ENCODE results near the gene NPIPB9.
"Not testable (repeated sequence)": the region's sequence is repeated elsewhere in the genome, so short reads cannot be mapped to it uniquely, and the experiment has no call there.

The NPIPB9 gene

DNA sequence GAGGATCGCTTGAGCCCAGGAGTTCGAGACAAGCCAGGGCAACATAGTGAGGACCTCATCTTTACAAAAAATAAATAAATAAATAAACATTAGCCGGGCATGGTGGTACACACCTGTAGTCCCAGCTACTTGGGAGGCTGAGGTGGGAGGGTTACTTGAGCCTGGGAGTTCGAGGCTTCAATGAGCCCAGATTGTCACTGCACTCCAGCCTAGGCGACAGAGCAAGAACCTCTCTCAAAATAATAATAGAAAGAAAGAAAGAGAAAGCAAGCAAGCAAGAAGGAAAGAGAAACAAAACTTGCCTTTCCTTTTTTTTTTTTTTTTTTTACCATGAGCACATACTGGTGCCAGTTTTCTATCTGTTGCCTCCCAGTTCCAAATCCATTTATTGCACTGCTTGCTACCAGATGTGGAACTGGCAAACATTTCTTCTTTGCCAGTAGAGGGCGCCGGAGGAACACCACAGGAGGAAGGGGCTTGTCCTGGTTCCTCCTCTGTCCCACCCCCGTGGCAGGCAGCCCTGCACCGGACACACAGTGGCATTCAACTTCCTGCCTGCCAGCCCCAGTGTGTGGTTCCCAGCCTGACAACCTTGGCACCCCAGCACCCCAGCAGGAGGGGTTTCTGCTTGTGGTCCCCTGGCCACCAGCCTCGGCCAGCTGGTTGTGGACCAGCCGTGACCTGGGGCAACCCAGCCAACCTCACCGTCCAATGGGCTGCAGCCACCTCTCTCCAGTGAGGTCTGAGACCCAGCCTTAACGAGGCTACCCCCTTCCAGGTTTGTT, 50.8 kb downstream of the NPIPB9 start:
- H3K27ac Mint-ChIP-seq; H3K27me3 Mint-ChIP-seq; H3K36me3 Mint-ChIP-seq (ENCODE audit: low read depth); H3K4me1 Mint-ChIP-seq (ENCODE audit: low read depth); H3K9me3 Mint-ChIP-seq: not testable (repeated sequence)
- peak overlapping the region; percentile 13 for H3K4me3 Mint-ChIP-seq

DNA sequence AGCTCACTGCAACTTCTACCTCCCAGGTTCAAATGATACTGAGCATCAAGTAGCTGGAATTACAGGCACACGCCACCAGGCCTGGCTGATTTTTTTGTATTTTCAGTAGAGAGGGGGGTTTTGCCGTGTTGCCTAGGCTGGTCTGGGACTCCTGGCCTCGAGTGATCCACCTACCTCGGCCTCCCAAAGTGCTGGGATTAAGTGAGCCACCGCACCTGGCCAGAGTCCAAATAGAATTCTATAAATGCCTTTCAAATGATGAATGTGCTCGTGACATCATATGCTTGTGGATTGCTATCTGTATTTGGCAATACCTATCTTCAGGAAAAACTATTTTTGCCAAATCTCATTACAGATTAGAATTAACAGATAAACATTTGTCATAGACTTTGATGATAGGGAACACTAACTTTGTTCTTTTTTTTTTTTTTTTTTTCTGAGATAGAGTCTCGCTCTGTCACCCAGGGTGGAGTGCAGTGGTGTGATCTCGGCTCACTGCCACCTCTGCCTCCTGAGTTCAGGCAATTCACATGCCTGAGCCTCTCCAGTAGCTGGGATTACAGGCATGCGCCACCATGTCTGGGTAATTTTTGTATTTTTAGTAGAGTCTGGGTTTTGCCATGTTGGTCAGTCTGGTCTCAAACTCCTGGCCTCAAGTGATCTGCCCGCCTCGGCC, 56.0 kb downstream of the NPIPB9 start:
- H3K36me3 Mint-ChIP-seq (ENCODE audit: low read depth); H3K4me1 Mint-ChIP-seq (ENCODE audit: low read depth); H3K27ac Mint-ChIP-seq; H3K9me3 Mint-ChIP-seq; H3K4me3 Mint-ChIP-seq; H3K27me3 Mint-ChIP-seq: not testable (repeated sequence)

- Mint-ChIP-seq H3K27ac (peak overlapping the region; percentile 46), H3K27me3 (no peaks in the 10 kb centered on the region), H3K9me3 (no peaks in the 10 kb centered on the region), H3K36me3 (ENCODE audit: low read depth) (peaks cover 33% of the 10 kb centered on the region), H3K4me3 (no peak overlapping the region), H3K4me1 (ENCODE audit: low read depth) (peaks cover 35% of the 10 kb centered on the region)
Measured at GRCh38 chr16:28820016-28820415, 68.4 kb downstream of the NPIPB9 start.

DNA sequence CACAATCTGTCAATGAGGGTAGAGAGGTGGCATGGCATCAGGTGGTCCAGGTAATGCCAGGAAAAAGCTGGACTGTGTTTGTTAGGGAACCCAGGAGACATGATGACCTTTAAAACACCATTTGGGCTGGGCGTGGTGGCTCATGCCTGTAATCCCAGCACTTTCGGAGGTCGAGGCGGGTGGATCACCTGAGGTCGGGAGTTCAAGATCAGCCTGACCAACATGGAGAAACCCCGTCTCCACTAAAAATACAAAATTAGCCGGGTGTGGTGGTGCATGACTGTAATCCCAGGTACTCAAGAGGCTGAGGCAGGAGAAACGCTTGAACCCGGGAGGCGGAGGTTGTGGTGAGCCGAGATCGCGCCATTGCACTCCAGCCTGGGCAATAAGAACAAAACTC, 69.0 kb downstream of the NPIPB9 start:
- H3K4me3 Mint-ChIP-seq, result peak overlapping the region; percentile 62
- H3K27ac Mint-ChIP-seq, result peak overlapping the region; percentile 46
- H3K27me3 Mint-ChIP-seq, H3K9me3 Mint-ChIP-seq: not testable (repeated sequence)
- H3K36me3 Mint-ChIP-seq (ENCODE audit: low read depth), result peaks cover 38% of the 10 kb centered on the region
- peaks cover 41% of the 10 kb centered on the region for H3K4me1 Mint-ChIP-seq (ENCODE audit: low read depth)

GRCh38 chr16:28821874-28822519, 70.4 kb downstream of the NPIPB9 start:
- Mint-ChIP-seq H3K27ac (peak overlapping the region; percentile 96), H3K27me3 (no peaks in the 10 kb centered on the region), H3K9me3 (no peaks in the 10 kb centered on the region), H3K4me3 (peak overlapping the region; percentile 92), H3K36me3 (ENCODE audit: low read depth) (peaks cover 48% of the 10 kb centered on the region), H3K4me1 (ENCODE audit: low read depth) (peaks cover 54% of the 10 kb centered on the region)
